Immature natural killer cell (primary cell): ENCODE results near the gene LANCL1. TPM values are rescaled to one million over a fixed set of nuclear protein-coding genes. Genes with fewer than 3 reads are reported as not detected.

Experiments used
- DNase-seq, 3 donors: peaks; one replicate each; pipeline ENCODE4 v3.0.0; 2022; ENCODE audit warnings: mixed read lengths in 1 of 3
- H3K27ac Mint-ChIP-seq, 6 donors: one replicate each; pipeline ENCODE4 v1.8.0; 2020; ENCODE audit warnings: mixed read lengths in 6 of 6, mild to moderate bottlenecking in 5 of 6, inconsistent platforms in 4 of 6, moderate library complexity in 3 of 6
- H3K27me3 Mint-ChIP-seq, 3 donors: one replicate each; pipeline ENCODE4 v1.8.0; 2020 to 2021; ENCODE audit warnings: low read depth in 3 of 3, mild to moderate bottlenecking in 3 of 3, mixed read lengths in 3 of 3, moderate library complexity in 3 of 3, inconsistent platforms in 1 of 3
- H3K36me3 Mint-ChIP-seq, 3 donors: one replicate each; pipeline ENCODE4 v1.8.0; 2020; ENCODE audit warnings: mixed read lengths in 3 of 3, inconsistent platforms in 2 of 3, mild to moderate bottlenecking in 2 of 3
- H3K4me1 Mint-ChIP-seq, 2 donors: one replicate each; pipeline ENCODE4 v1.8.0; 2020; ENCODE audit warnings: inconsistent platforms in 2 of 2, mild to moderate bottlenecking in 2 of 2, mixed read lengths in 2 of 2, moderate library complexity in 1 of 2
- H3K4me3 Mint-ChIP-seq, 5 donors: one replicate each; pipeline ENCODE4 v1.8.0; 2020; ENCODE audit warnings: mild to moderate bottlenecking in 5 of 5, mixed read lengths in 5 of 5, inconsistent platforms in 3 of 5, moderate library complexity in 3 of 5
- H3K9me3 Mint-ChIP-seq, 6 donors: one replicate each; pipeline ENCODE4 v1.8.0; 2020; ENCODE audit warnings: mild to moderate bottlenecking in 6 of 6, mixed read lengths in 6 of 6, inconsistent platforms in 4 of 6, moderate library complexity in 3 of 6
- polyA plus RNA-seq, 3 donors: library from polyadenylated mRNA; unstranded; fragments of 300-500 nt; fragmentation: Illumina TruSeq; gene quantifications; one replicate each; pipeline ENCODE4 v1.2.3, GENCODE V29; 2021

Gene LANCL1
- polyA plus RNA-seq, 3 donors from 2014 or later = 20.4 to 28.7 (median 26.6) TPM

- DNase-seq = no peak
- peaks cover 0 to 3% (median 0%) of the 10 kb centered on the region in 6 donors for H3K9me3 Mint-ChIP-seq
- no peak overlapping the region for H3K27ac Mint-ChIP-seq
- no peak overlapping the region for H3K4me3 Mint-ChIP-seq
- H3K4me1 Mint-ChIP-seq = no peaks in the 10 kb centered on the region
- H3K36me3 Mint-ChIP-seq = no peaks in the 10 kb centered on the region
- H3K27me3 Mint-ChIP-seq = peaks cover 0 to 2% (median 0%) of the 10 kb centered on the region in 3 donors
Measured at GRCh38 chr2:210412660-210413059, 63.9 kb downstream of the LANCL1 start.

DNA sequence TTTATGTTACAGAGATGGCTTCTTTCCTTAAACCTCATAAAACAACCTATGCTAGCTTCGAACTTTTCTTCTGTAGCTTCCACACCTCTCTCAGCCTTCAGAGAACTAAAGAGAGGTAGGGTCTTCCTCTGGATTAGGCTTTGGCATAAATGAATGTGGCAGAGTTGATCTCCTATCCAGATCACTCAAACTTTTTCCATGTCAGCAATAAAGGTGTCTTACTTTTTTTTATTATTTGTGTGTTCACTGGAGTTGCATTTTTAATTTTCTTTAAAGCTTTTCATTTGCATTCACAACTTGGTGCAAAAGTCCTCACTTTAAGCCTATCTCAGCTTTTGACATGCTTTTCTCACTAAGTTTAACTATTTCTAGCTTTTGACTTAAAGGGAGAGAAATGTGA is 66.0 kb downstream of the LANCL1 start:
- H3K9me3 Mint-ChIP-seq = peaks cover 0 to 3% (median 0%) of the 10 kb centered on the region in 6 donors
- no peaks in the 10 kb centered on the region for H3K4me1 Mint-ChIP-seq
- no peak overlapping the region for H3K27ac Mint-ChIP-seq
- no peak for DNase-seq
- H3K27me3 Mint-ChIP-seq = peaks cover 0 to 4% (median 0%) of the 10 kb centered on the region in 3 donors
- no peak overlapping the region for H3K4me3 Mint-ChIP-seq
- no peaks in the 10 kb centered on the region for H3K36me3 Mint-ChIP-seq

- peaks cover 0 to 2% (median 0%) of the 10 kb centered on the region in 6 donors for H3K9me3 Mint-ChIP-seq
- no peaks in the 10 kb centered on the region for H3K36me3 Mint-ChIP-seq
- H3K27ac Mint-ChIP-seq = no peak overlapping the region
- H3K4me1 Mint-ChIP-seq = no peaks in the 10 kb centered on the region
- H3K4me3 Mint-ChIP-seq = no peak overlapping the region
- H3K27me3 Mint-ChIP-seq = peaks cover 0 to 3% (median 2%) of the 10 kb centered on the region in 3 donors
- no peak for DNase-seq
Measured at GRCh38 chr2:210399440-210400041, 77.0 kb downstream of the LANCL1 start.

DNA sequence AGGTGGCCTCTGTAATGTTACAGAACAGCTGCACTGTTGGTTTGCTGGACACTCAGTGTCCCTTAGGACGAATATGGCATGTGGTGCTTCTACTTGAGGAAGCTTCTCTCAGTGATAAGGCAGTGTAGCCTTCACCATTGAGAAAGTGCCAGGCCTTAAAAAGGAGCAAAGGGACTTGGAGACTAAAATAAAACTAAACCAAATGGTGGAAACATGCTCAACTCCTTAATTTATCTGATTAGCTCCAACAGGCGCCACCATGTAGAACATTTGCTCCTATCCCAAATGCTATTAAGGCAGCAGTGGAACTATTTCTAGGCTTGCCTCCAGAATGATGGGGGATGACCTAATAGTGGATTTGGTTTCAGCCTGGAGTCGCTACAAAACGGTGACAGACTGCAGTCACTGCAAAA is 84.1 kb downstream of the LANCL1 start:
- H3K4me1 Mint-ChIP-seq = no peaks in the 10 kb centered on the region
- no peak for DNase-seq
- no peak overlapping the region for H3K27ac Mint-ChIP-seq
- no peak overlapping the region for H3K4me3 Mint-ChIP-seq
- no peaks in the 10 kb centered on the region for H3K9me3 Mint-ChIP-seq
- H3K27me3 Mint-ChIP-seq = peaks cover 0 to 2% (median 2%) of the 10 kb centered on the region in 3 donors
- H3K36me3 Mint-ChIP-seq = no peaks in the 10 kb centered on the region

DNA sequence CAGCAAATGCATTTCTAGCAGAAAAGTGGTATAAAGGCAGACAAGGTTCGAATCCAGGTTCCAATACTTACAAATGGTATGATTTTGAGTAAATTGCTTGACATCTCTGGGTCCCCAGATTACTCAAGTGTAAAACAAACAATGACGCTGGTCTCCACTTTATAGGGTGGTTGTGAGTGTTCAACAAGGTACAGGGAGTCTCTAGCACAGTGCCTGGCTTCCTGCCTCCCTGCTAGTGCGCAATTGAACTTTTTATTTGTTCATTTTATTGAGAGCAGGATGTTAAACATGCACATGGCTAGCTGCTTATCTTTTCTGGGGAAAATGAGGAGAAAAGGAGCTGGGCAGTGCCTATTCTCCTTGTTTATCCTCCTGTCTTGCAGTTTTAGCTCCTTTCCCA is 86.7 kb downstream of the LANCL1 start:
- no peaks in the 10 kb centered on the region for H3K4me1 Mint-ChIP-seq
- peaks cover 0 to 2% (median 0%) of the 10 kb centered on the region in 3 donors for H3K27me3 Mint-ChIP-seq
- H3K36me3 Mint-ChIP-seq = no peaks in the 10 kb centered on the region
- no peak overlapping the region for H3K27ac Mint-ChIP-seq
- no peak overlapping the region for H3K4me3 Mint-ChIP-seq
- no peak for DNase-seq
- H3K9me3 Mint-ChIP-seq = no peaks in the 10 kb centered on the region

- no peak overlapping the region for H3K4me3 Mint-ChIP-seq
- no peak overlapping the region for H3K27ac Mint-ChIP-seq
- no peaks in the 10 kb centered on the region for H3K4me1 Mint-ChIP-seq
- H3K9me3 Mint-ChIP-seq = no peaks in the 10 kb centered on the region
- DNase-seq = no peak
- peaks cover 0 to 3% (median 0%) of the 10 kb centered on the region in 3 donors for H3K27me3 Mint-ChIP-seq
- H3K36me3 Mint-ChIP-seq = no peaks in the 10 kb centered on the region
Measured at GRCh38 chr2:210388148-210388547, 88.4 kb downstream of the LANCL1 start.

- H3K36me3 Mint-ChIP-seq = no peaks in the 10 kb centered on the region
- peaks cover 0 to 3% (median 0%) of the 10 kb centered on the region in 3 donors for H3K27me3 Mint-ChIP-seq
- H3K4me1 Mint-ChIP-seq = no peaks in the 10 kb centered on the region
- H3K4me3 Mint-ChIP-seq = no peak overlapping the region
- DNase-seq = no peak
- H3K27ac Mint-ChIP-seq = no peak overlapping the region
- H3K9me3 Mint-ChIP-seq = no peaks in the 10 kb centered on the region
Measured at GRCh38 chr2:210387074-210387473, 89.5 kb downstream of the LANCL1 start.

Other genes with a start within 250 kb of the LANCL1 start
- not detected for gene MYL1, start 161.6 kb downstream of the LANCL1 start, polyA plus RNA-seq
- not detected for gene CPS1, start 79.8 kb upstream of the LANCL1 start, polyA plus RNA-seq